ENCODE measurements around the gene SIM2.
A peak's percentile ranks its signal among the peaks of the same experiment; 100 is the strongest.
"Not testable (repeated sequence)": the region's sequence is repeated elsewhere in the genome, so short reads cannot be mapped to it uniquely, and the experiment has no call there.

Gene SIM2

DNA sequence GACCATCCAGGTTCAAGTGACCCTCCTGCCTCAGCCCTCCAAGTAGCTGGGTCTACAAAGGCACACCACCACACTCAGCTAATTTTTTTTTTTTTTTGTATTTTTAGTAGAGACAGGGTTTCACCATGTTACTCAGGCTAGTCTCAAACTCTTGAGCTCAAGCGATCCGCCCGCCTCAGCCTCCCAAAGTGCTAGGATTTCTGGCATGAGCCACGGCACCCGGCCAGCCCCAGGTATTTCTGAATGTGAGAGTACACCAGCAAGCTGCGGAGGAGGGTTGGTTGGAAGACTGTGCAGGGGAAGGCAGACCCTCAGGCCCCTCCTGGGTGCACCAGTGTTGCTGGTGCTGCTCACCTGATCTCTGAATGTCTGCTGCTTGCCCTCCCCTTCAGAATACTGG, 33.1 kb upstream of the SIM2 start:
- Histone ChIP-seq H3K4me2 (ENCODE audit: low read length) (no peak overlapping the region), H3K9me3 (replicated peaks; ENCODE audit: low read length) (no peaks in the 10 kb centered on the region)

DNA sequence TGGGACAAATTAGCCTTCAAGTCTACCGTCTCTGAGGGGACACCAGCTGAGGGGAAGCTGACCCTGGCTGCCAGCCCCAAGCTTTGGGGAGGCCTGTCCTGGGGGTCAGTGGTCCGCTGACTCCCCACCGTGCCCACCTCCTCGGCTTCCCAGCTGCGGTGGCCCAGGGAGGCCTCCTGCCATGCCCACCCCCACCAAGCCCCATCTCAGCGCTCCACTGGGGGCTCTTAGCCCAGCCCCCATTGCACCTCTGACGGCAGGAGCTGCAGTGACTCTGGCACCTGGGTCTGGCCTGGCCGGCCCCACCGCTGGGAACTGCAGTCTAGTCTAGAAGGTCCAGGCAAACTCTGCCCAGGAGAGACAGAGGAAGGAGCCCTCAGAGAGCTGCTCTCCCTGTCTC, 30.2 kb upstream of the SIM2 start:
- Histone ChIP-seq H3K4me2 (ENCODE audit: low read length) (no peak overlapping the region), H3K9ac (ENCODE audit: low read depth, low read length) (no peak overlapping the region), H3K27me3 (ENCODE audit: control insufficient read depth, insufficient read depth, low read length) (peaks cover 4% of the 10 kb centered on the region), H3K4me1 (ENCODE audit: control insufficient read depth, insufficient read depth, low read length) (peaks cover 15% of the 10 kb centered on the region), H3K9me3 (replicated peaks; ENCODE audit: low read length) (no peaks in the 10 kb centered on the region), H3K36me3 (ENCODE audit: insufficient read depth, low read length) (no peaks in the 10 kb centered on the region), H3K4me3 (ENCODE audit: low read length) (no peak overlapping the region)

More for the DNA sequence above, 33.1 kb upstream of the SIM2 start:
- peaks cover 13% of the 10 kb centered on the region for H3K4me1 ChIP-seq (ENCODE audit: control insufficient read depth, insufficient read depth, low read length)
- H3K27me3 ChIP-seq (ENCODE audit: control insufficient read depth, insufficient read depth, low read length): peaks cover 4% of the 10 kb centered on the region
- no peak overlapping the region for H3K9ac ChIP-seq (ENCODE audit: low read depth, low read length)
- no peak overlapping the region for H3K4me3 ChIP-seq (ENCODE audit: low read length)
- H3K36me3 ChIP-seq (ENCODE audit: insufficient read depth, low read length): no peaks in the 10 kb centered on the region

GRCh38 chr21:36671836-36672235, 27.1 kb upstream of the SIM2 start:
- Histone ChIP-seq H3K4me1 (ENCODE audit: control insufficient read depth, insufficient read depth, low read length) (peaks cover 8% of the 10 kb centered on the region), H3K4me2 (ENCODE audit: low read length) (no peak overlapping the region), H3K9me3 (replicated peaks; ENCODE audit: low read length) (no peaks in the 10 kb centered on the region), H3K9ac (ENCODE audit: low read depth, low read length) (no peak overlapping the region), H3K36me3 (ENCODE audit: insufficient read depth, low read length) (no peaks in the 10 kb centered on the region), H3K4me3 (ENCODE audit: low read length) (no peak overlapping the region), H3K27me3 (ENCODE audit: control insufficient read depth, insufficient read depth, low read length) (no peaks in the 10 kb centered on the region)

GRCh38 chr21:36672296-36672695, 26.6 kb upstream of the SIM2 start:
- H3K36me3 ChIP-seq (ENCODE audit: insufficient read depth, low read length); H3K9ac ChIP-seq (ENCODE audit: low read depth, low read length); H3K4me3 ChIP-seq (ENCODE audit: low read length); H3K4me2 ChIP-seq (ENCODE audit: low read length); H3K9me3 ChIP-seq (replicated peaks; ENCODE audit: low read length); H3K27me3 ChIP-seq (ENCODE audit: control insufficient read depth, insufficient read depth, low read length); H3K4me1 ChIP-seq (ENCODE audit: control insufficient read depth, insufficient read depth, low read length): not testable (repeated sequence)

- Histone ChIP-seq H3K4me3 (ENCODE audit: low read length) (no peak overlapping the region), H3K9me3 (replicated peaks; ENCODE audit: low read length) (no peaks in the 10 kb centered on the region), H3K36me3 (ENCODE audit: insufficient read depth, low read length) (no peaks in the 10 kb centered on the region), H3K27me3 (ENCODE audit: control insufficient read depth, insufficient read depth, low read length) (no peaks in the 10 kb centered on the region), H3K4me2 (ENCODE audit: low read length) (no peak overlapping the region), H3K9ac (ENCODE audit: low read depth, low read length) (no peak overlapping the region), H3K4me1 (ENCODE audit: control insufficient read depth, insufficient read depth, low read length) (peaks cover 8% of the 10 kb centered on the region)
These were observed 26.2 kb upstream of the SIM2 start for GRCh38 chr21:36672737-36673136.

- H3K4me2 ChIP-seq (ENCODE audit: low read length): no peak overlapping the region
- H3K36me3 ChIP-seq (ENCODE audit: insufficient read depth, low read length): no peaks in the 10 kb centered on the region
- H3K27me3 ChIP-seq (ENCODE audit: control insufficient read depth, insufficient read depth, low read length): no peaks in the 10 kb centered on the region
- peaks cover 8% of the 10 kb centered on the region for H3K4me1 ChIP-seq (ENCODE audit: control insufficient read depth, insufficient read depth, low read length)
- no peak overlapping the region for H3K9ac ChIP-seq (ENCODE audit: low read depth, low read length)
- H3K9me3 ChIP-seq (replicated peaks; ENCODE audit: low read length): peaks cover 7% of the 10 kb centered on the region
- H3K4me3 ChIP-seq (ENCODE audit: low read length): no peak overlapping the region
These were observed 22.6 kb upstream of the SIM2 start for GRCh38 chr21:36676039-36676950.

- Histone ChIP-seq H3K36me3 (ENCODE audit: insufficient read depth, low read length) (no peaks in the 10 kb centered on the region), H3K9ac (ENCODE audit: low read depth, low read length) (no peak overlapping the region), H3K9me3 (replicated peaks; ENCODE audit: low read length) (peaks cover 8% of the 10 kb centered on the region), H3K4me2 (ENCODE audit: low read length) (no peak overlapping the region), H3K4me1 (ENCODE audit: control insufficient read depth, insufficient read depth, low read length) (peaks cover 1% of the 10 kb centered on the region), H3K4me3 (ENCODE audit: low read length) (no peak overlapping the region), H3K27me3 (ENCODE audit: control insufficient read depth, insufficient read depth, low read length) (no peaks in the 10 kb centered on the region)
These were observed 21.5 kb upstream of the SIM2 start for GRCh38 chr21:36677443-36677842.

- Histone ChIP-seq H3K4me2 (ENCODE audit: low read length) (no peak overlapping the region), H3K4me1 (ENCODE audit: control insufficient read depth, insufficient read depth, low read length) (no peaks in the 10 kb centered on the region), H3K9ac (ENCODE audit: low read depth, low read length) (no peak overlapping the region), H3K27me3 (ENCODE audit: control insufficient read depth, insufficient read depth, low read length) (no peaks in the 10 kb centered on the region), H3K4me3 (ENCODE audit: low read length) (no peak overlapping the region), H3K9me3 (replicated peaks; ENCODE audit: low read length) (peaks cover 8% of the 10 kb centered on the region), H3K36me3 (ENCODE audit: insufficient read depth, low read length) (no peaks in the 10 kb centered on the region)
These were observed 20.4 kb upstream of the SIM2 start for GRCh38 chr21:36678538-36678937.

- H3K4me2 ChIP-seq (ENCODE audit: low read length): no peak overlapping the region
- H3K9me3 ChIP-seq (replicated peaks; ENCODE audit: low read length): peaks cover 8% of the 10 kb centered on the region
- H3K36me3 ChIP-seq (ENCODE audit: insufficient read depth, low read length): no peaks in the 10 kb centered on the region
- peaks cover 9% of the 10 kb centered on the region for H3K4me1 ChIP-seq (ENCODE audit: control insufficient read depth, insufficient read depth, low read length)
- H3K9ac ChIP-seq (ENCODE audit: low read depth, low read length): no peak overlapping the region
- no peaks in the 10 kb centered on the region for H3K27me3 ChIP-seq (ENCODE audit: control insufficient read depth, insufficient read depth, low read length)
- no peak overlapping the region for H3K4me3 ChIP-seq (ENCODE audit: low read length)
These were observed 17.7 kb upstream of the SIM2 start for GRCh38 chr21:36681117-36681631.

DNA sequence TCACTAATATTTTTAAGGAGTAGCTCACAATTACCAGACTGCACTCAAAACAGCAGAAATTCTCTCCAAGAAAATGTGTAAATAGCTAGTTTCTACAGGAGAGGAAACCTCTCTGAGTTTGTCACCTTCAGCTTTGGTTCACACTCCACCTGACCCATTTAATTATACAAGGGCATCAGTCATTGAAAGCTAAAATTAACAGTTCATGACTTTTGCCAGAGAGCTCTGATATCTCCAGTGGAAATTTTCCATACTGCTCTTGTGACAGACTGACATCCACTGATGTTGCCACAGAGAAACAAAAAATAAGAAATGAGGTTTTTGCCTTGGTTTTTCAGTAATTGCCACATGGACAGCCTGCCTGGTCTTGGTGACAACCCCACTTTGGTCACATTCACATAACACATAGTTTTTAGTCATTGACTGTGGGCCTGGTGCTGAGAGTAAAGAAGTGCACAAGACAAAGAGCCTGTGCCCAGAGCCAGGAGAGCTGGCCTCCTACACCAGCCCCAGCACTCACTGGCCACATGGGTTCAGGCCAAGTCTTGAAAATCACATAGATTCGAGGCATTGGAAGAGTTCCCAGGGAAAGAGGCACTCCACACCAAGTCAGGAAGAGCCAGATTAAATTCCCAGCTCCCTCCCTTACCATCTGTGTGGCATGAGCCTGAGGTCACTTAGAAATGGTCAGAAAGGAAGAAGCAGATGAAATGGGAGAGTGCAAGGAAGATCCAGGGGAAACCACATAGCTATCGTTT, 13.8 kb upstream of the SIM2 start:
- Histone ChIP-seq H3K4me3 (ENCODE audit: low read length) (no peak overlapping the region), H3K27me3 (ENCODE audit: control insufficient read depth, insufficient read depth, low read length) (no peaks in the 10 kb centered on the region), H3K36me3 (ENCODE audit: insufficient read depth, low read length) (no peaks in the 10 kb centered on the region), H3K9me3 (replicated peaks; ENCODE audit: low read length) (peaks cover 8% of the 10 kb centered on the region), H3K4me2 (ENCODE audit: low read length) (no peak overlapping the region), H3K9ac (ENCODE audit: low read depth, low read length) (peak overlapping the region; percentile 14), H3K4me1 (ENCODE audit: control insufficient read depth, insufficient read depth, low read length) (peaks cover 16% of the 10 kb centered on the region)

DNA sequence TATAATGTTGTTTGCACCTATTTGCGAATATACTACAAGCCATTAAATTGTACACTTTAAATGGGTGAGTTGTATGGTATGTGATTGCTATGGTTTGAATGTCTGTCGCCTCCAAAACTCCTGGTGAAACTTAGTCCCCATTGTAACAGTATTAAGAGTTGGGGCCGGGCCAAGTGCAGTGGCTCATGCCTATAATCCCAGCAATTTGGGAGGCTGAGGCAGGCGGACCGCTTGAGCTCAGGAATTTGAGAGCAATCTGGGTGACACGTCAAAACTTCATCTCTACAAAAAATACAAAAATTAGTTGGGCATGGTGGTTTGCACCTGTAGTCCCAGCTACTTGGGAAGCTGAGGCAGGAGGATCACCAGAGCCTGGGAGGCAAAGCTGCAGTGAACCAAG, 12.0 kb upstream of the SIM2 start:
- no peaks in the 10 kb centered on the region for H3K9me3 ChIP-seq (replicated peaks; ENCODE audit: low read length)
- H3K9ac ChIP-seq (ENCODE audit: low read depth, low read length): no peak overlapping the region
- H3K4me1 ChIP-seq (ENCODE audit: control insufficient read depth, insufficient read depth, low read length): peaks cover 32% of the 10 kb centered on the region
- no peak overlapping the region for H3K4me2 ChIP-seq (ENCODE audit: low read length)
- no peaks in the 10 kb centered on the region for H3K36me3 ChIP-seq (ENCODE audit: insufficient read depth, low read length)
- no peaks in the 10 kb centered on the region for H3K27me3 ChIP-seq (ENCODE audit: control insufficient read depth, insufficient read depth, low read length)
- no peak overlapping the region for H3K4me3 ChIP-seq (ENCODE audit: low read length)

Data from skeletal muscle satellite cell (primary cell).